Measurements from ENCODE around the gene SCYGR7.

SCYGR7 gene

DNA sequence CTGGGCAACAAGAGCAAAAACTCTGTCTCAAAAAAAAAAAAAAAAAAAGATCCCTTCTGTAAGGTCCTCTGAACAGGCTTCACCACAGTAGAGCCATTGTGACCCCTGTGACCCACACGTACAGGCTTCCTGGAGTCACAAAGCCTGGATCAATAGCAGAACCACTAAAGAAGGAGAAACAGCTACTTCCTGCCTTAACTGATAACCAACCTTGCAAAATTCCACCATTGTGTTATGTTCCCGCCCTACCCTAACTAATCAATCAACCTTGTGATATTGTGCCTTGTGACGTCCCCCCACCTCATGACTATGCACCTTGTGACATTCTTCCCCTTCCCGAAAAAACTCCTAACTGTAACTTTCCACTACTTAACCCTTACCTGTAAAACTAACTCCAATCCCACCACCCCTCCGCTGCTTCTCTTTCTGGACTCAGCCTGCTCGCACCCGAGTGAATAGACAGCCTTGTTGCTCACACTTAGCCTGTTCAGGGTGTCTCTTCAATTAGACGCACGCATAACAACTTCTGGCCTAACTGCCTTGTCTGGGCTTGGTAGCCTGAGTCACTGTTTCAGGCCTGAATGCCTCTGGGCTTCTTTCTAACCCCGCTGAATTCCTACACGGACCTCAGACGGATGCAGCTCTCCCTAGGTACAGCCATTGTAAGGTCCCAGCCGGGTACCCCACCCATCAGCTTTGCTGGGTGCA, 31.4 kb downstream of the SCYGR7 start:
- DNase-seq (ENCODE audit: low read depth in 2 of 2), result no peak

DNA sequence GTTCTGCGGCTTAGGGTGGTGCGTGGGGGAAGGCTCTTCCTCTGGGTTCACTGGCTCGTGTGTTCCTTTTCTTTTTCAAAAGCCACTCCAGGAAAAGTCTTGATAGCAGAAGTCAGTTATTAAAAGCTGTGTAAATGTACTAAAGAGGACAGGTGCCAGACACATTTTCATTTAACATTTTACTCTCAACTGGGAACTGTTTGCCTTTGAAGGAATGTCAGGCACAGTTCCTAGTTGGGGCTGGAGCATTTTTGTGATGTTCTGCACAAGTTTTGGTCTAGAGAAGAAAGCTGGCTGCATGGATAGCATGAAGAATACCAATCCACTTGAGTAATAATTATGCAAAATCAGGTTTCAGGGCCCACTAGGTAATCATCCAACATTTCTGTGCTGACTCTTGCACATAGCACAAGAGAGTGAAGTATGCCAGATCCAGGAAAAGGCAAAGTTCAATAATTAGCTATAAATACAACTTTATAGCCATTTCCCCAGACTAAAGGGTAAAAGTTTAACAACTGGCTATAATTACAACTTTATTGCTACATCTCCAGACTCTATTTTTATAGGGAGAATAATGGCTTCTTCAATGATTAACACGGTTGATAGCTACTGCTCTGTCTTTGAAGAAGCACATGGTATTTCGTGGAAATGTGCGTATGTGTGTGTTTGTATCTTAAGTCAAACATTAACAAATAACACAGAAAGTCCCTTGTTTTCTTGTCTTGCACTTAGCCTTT, 33.8 kb downstream of the SCYGR7 start:
- no peak for DNase-seq (ENCODE audit: low read depth in 2 of 2)

DNA sequence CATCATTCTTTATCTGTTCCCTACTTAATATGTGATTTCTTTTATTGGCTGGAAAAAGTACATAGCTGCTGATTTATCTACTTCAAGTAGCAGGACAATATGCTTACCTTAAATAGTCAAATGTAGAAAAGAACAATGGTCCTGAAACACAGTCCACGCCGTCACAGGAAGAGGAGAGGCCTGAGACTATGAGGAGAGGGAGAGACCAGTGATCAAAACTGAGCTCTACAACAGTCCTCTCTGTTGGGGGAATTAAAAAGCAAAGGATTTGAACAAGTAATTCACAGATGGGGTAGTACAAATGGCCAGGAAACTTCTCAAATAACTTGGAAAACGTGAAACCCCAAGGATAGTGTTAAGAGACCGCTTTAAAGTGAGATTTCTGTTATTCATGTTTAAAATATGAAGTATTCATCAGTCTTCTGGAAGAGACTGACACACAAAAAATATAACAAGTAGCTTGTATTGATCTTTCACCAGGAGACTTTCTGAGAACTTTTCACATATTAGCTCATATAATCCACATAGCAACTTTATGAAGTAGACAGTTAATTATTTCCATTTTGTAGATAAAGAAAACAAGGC, 37.7 kb downstream of the SCYGR7 start:
- no peak for DNase-seq (ENCODE audit: low read depth in 2 of 2)

DNA sequence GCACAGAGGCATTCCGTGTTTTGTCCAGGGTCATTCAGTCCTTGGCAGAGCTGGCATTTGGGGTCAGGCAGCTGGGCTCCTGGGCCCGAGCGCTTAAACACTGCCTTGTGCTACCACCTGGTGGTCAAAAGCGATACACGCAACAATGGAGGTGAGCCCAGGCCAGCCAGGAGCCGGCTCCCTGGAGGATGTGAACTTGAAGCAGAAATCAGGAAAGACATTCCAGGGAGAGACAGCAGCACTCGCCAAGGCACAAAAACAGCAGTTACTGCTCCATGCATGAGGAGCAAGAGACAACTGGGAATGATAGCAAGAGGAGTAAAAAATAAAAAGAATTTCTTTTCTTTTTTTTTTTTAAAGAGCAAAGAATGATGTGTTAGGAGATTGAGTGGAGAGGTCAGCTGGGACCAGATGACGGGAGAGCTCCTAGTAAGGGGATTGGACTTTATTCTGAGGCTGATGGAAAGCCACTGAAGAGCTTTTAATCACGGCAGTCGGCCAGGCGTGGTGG, 38.3 kb downstream of the SCYGR7 start:
- DNase-seq (ENCODE audit: low read depth in 2 of 2), result peak; percentile 33 to 39

DNA sequence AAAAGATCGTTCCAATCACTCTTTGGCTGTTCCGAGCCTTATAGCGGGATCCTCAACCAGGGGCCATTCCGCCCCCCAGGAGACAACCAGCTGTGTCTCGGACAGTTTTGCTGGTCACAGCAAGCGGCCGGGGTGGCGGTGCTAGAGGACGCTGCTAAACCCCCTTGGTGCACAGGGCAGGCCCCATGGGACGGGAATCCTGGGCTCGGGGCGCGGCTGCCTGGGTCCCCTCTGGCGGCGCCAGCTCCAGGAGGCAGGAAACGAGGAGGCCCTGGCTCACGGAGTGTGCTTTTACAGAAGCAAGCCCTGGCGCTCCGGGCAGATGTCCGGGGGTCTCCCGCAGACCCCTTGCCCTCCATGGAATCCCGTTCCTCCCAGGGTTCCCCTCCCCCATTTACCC, 39.7 kb downstream of the SCYGR7 start:
- DNase-seq (ENCODE audit: low read depth in 2 of 2), result no peak

DNA sequence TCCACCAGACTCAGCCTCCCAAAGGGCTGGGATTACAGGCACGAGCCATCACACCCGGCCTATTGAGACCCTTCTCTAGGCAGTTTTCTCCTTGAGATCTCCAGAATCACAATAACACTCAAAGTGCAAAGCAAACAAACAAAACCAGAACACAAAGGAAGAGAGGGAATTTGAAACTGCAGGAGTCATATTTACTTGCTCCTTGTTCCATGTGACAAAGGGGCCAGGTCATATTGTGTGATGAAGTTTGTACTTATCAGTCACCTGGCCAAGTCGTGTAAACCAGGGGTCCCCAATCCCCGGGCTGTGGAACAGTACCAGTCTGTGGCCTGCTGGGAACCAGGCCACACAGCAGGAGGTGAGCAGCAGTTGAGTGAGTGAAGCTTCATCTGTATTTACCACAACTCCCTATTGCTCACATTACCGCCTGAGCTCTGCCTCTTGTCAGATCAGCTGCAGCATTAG, 44.1 kb downstream of the SCYGR7 start:
- DNase-seq (ENCODE audit: low read depth in 2 of 2), result no peak

DNA sequence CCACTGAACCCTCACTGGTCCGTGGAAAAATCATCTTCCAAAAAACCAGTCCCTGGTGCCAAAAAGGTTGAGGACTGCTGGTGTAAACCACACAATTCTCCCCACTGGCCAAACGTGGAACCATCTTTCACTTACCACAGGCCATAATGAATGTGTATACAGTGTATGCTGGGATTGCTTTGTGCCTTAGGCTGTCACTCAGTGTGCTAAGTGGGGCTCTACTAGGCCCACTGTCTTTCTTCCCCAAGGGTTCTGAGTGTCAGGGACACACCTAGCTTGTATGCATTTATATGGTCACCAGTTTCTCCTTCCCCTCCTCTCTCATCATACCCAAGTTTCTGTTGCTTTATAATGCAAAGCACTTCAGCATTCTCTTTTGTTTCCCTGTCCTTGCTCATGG, 44.8 kb downstream of the SCYGR7 start:
- no peak for DNase-seq (ENCODE audit: low read depth in 2 of 2)

DNA sequence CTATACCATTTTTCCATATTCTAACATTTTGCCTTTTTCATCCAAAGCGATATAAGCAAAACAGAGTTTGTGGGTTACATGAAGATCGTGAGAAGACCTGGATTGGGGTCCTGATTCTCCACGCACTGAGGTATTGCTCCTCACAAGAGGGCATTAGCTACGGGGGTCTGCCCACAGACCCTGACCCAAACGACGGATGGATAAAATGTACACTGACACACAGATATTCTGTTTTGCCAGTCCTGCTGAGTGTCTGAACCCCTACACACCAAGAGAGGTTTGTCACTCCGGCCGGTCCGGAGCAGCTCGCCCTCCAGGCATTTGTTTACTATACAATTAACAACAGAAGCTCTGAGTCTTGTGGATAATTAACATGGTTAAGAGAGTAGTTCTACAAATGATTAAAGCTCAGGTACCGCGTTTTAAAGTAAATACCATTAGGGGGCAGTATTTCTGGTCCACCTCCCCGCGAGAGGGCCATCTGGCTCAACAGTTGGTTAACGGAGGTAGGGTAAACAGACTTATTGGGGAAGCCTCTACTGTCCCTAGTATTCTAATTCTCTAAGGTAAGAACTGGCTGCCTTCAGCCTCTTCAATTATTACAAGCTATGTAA, 46.0 kb downstream of the SCYGR7 start:
- no peak for DNase-seq (ENCODE audit: low read depth in 2 of 2)

DNA sequence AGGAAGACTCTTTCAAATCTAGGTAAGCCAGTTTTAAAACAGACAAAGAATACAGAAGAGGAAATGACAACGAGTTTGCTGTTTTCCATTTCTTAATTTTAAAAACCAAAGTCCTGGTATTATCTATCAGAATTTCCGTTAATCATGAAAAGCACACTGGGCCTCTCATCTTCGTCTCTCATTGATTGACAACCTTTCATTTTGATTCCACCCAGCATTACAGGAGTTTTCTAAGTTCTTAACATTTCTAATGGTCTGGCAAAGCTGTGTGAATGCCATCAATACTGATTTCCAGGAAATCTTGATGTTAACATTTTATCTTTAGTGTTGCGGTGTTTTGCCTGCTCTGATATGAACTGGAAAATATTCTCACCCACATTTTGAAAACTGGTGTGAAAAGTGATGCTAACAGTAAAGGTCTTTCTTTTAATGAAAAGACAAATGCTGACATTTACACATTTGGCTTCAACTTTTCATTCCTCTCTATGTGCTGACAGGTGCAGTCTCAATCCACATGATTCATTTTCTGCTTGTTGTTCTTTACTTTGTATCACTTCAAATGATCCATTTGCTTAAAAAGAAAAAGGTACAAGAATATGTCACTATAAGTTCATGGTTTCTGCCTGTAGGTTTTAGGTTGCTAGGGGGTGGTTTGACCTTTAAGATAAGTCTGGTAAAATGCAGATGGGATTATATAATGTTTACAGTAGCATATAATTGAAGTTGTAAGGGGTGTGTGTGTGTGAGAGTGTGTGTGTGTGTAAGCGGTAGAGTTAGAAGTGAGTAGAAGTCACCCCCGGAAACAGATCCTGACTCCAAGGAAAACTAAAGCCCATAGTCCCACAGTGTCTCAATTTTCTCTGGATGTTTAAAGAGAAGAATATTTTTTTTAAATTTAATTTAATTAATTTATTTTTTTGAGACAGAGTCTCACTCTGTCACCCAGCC, 47.0 kb downstream of the SCYGR7 start:
- DNase-seq (ENCODE audit: low read depth in 2 of 2), result no peak

All from stimulated activated CD4-positive, alpha-beta T cell treated with anti-CD3 and anti-CD28 coated beads, Interleukin-15, amount 100 ng/mL, for 48 hours (primary cell).